ENCODE results near the gene RBM38. TPM values are rescaled to one million over a fixed set of nuclear protein-coding genes. Genes with fewer than 3 reads are reported as not detected.

The RBM38 gene
- total RNA-seq, 1 donor from 2014 or later: 10.6 TPM

DNA sequence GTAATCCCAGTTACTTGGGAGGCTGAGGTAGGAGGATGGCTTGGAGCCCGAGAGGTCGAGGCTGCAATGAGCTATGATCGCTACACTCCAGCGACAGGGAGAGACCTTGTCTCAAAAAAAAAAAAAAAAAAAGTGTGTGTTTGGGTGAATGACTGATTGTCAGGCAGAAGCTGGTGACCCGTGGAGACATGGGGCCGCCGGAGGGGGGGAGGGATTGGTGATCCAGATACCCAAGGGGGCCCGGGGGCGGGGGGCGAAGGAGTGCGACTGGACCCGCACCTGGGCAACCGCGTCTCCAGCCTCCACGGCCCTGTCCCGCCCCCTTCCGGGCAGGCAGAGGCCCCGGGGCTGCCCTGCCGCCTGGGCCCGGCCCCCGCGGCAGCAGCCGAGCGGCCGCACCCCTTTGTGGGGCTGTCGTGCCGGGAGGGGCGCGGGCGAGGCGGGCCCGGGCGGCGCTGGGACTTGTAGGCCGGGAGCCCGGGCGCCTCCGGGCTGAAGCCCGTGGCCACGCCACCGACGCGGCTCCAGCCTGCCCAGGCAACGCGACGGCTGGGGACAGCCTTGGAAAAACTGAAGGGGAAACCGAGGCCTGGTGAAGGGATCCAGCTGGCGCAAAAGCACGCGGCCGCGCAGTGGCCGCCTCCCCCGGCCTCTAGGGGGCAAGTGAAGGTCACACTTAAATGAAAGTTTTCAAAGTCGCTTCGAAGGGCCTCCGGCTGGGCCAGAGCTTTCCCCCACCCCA, 2.1 kb upstream of the RBM38 start:
- peak; percentile 73 to 79 for DNase-seq (ENCODE audit: low spot score in 2 of 2)
- no peak for FAIRE-seq

GRCh38 chr20:57389695-57390603, 1.2 kb upstream of the RBM38 start:
- FAIRE-seq: no peak
- no peak for DNase-seq (ENCODE audit: low spot score in 2 of 2)

GRCh38 chr20:57391439-57392301, 474 bp downstream of the RBM38 start:
- DNase-seq (ENCODE audit: low spot score in 2 of 2) (no peak), FAIRE-seq (no peak)

- DNase-seq (ENCODE audit: low spot score in 2 of 2) (no peak), FAIRE-seq (no peak)
Measured at GRCh38 chr20:57392512-57393271, 1.5 kb downstream of the RBM38 start.

DNA sequence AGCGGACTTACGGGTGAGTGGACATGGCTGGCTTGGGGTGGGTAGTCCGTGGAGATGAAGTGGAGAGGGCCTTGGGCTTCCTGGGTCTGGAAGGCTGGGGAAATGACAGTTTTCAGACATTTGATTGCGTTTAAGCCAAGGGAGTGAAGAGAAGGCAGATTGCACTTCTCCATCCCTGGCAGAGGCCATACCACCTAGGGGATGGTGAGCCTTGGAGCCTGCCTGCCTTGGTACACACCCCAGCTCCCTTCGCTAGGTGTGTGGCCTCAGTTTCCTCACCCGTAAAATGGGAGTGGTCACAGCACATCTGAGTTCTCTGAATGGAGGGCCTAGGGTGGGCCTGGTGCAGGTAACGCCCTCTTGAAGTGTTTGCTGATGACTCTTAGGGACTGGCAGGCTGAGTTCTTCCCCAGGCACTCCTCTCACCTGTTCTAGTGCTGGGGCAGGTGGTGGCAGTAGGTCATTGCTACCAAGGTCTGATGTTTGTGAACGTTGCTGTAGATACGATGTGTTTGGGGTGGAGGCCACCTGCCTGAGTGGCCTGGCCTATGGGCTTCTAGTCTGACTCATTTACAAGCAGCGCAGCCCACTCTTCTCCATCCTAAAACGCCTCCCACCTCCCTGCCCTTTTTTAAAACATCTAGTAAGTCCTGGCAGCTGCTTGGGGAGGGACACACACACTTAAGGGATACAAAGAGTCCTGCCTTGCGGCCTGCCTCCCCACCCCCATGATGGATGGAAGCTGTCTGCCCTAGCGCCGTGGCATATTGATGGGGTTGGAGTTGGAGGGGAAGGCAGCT, 2.3 kb downstream of the RBM38 start:
- DNase-seq (ENCODE audit: low spot score in 2 of 2): no peak

GRCh38 chr20:57394121-57395082, 3.2 kb downstream of the RBM38 start:
- no peak for DNase-seq (ENCODE audit: low spot score in 2 of 2)
- FAIRE-seq: no peak

More for the DNA sequence above, 2.3 kb downstream of the RBM38 start:
- no peak for FAIRE-seq

- FAIRE-seq (peak; percentile 77), DNase-seq (ENCODE audit: low spot score in 2 of 2) (peak; percentile 86 to 91)
Measured at GRCh38 chr20:57395111-57395966, 4.1 kb downstream of the RBM38 start.

DNA sequence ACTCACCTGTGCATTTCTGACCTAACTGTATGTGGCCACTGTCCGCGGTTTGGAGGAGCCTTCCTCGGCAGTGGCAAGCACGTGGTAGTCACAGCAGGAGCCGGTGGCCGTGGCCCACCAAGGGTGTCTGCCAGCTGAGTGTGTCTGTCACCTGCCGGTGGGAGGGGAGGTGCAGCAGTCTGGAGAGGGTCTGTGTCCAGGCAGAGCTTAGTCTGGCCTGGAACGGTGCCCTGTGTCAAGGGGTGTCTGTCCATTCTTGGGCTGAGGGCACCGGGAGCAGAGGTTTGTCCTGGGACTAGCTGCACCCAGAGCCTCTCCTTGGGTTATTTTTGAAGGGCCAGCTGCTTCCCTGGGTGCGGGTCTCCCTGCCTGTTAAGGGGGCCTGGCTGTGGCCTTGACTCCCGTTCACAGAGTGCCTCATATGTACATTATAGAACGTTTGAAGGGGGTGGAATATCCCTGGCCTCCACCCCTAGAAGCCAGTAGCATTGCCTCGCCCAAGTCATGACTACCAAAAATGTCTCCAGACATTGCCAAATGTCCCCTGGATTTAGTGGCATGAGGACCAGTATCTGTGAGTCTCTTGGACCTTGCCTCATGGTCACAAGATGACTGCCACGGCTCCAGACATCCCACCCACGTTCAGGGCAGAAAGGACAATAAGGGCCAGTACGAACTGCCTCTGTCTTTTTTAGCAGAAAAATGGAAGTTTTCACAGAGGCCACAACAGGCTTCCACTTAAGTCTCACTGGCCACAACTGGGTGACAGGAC, 5.2 kb downstream of the RBM38 start:
- no peak for DNase-seq (ENCODE audit: low spot score in 2 of 2)
- FAIRE-seq: no peak

- DNase-seq (ENCODE audit: low spot score in 2 of 2) (no peak), FAIRE-seq (no peak)
Measured at GRCh38 chr20:57396984-57397692, 5.9 kb downstream of the RBM38 start.

GRCh38 chr20:57397693-57398108, 6.5 kb downstream of the RBM38 start:
- FAIRE-seq (no peak), DNase-seq (ENCODE audit: low spot score in 2 of 2) (no peak)

DNA sequence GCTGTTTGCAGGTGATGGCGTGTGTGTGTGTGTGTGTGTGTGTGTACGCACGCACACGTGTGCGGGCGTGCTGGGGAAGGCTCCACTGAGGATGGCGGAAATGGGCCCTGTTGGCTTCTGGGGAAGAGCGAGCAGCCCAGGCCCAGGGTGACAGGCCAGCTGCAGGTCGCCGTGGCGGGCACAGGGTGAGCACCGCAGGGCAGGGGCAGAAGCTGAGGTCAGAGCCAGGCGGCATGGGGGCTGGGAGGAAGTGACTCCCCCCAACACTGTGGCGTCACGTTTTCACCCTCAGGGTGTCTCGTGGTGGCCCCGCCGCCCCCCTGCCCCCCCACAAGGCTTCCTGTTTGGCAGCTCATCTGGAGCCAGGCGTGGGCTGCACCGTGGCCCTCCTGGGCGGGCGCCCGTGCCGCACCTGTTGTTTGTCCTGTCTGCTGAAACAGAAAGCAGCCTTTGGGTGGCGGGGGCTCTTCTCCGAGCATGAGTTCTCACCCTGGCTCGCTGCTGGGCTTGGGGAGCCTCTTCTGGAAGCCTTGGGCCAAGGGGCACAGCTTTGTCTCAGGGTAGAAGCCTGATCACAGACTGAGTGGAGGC, 7.1 kb downstream of the RBM38 start:
- no peak for FAIRE-seq
- DNase-seq (ENCODE audit: low spot score in 2 of 2): no peak

- FAIRE-seq (no peak), DNase-seq (ENCODE audit: low spot score in 2 of 2) (no peak)
Measured at GRCh38 chr20:57398901-57399535, 7.8 kb downstream of the RBM38 start.

GRCh38 chr20:57399587-57400155, 8.5 kb downstream of the RBM38 start:
- no peak for FAIRE-seq
- DNase-seq (ENCODE audit: low spot score in 2 of 2): peak in 1 of 2 donors; percentile 73

DNA sequence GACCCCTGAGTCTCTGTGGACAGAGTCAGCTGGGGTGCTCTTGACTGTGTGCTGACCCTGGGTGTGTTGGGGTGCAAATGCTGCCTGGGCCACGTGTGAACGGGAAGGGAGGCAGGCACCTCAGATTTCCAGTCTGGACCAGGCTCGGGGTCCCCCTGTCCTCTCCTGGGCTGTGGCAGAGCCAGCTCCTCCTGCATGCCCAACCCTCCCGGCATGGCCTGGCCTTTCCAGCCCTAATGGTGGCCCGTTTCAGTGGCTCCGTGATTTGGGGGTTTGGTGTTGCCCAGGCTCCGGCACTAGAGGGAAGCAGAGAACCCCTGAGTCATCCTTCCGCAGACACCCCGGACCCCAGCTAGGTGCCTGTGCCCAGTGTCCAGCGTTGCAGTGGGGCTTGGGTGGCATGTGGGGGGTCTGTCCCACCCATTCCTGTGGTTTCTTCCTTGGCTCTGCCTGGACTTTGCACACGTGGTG, 9.1 kb downstream of the RBM38 start:
- no peak for DNase-seq (ENCODE audit: low spot score in 2 of 2)
- no peak for FAIRE-seq

All from frontal cortex (tissue), 4 donors.